Measurements from ENCODE around the gene UBE2R2.
"Not testable (repeated sequence)": the region's sequence is repeated elsewhere in the genome, so short reads cannot be mapped to it uniquely, and the experiment has no call there.

DNA sequence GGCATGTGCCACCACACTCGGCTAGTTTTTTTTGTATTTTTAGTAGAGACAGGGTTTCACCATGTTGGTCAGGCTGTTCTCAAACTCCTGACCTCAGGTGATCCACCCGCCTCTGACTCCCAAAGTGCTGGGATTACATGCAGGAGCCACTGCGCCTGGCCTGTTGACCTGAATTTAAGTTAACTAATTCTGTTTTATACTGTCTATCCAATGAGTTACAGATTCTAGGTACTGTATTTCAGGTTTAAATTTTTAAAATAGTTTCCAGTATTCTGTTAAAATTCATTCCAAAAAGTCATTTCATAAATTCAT, 30.9 kb downstream of the UBE2R2 start:
- not testable (repeated sequence) for TF ChIP-seq POLR2A (IDR thresholded peaks at IDR 0.05; ENCODE audit: low read depth, low read length); TAF1 (IDR thresholded peaks at IDR 0.05; ENCODE audit: borderline replicate concordance, low read depth, low read length); POLR2AphosphoS5 (IDR thresholded peaks at IDR 0.05; ENCODE audit: low read depth, low read length)
